H1 (cell line): Measurements from ENCODE around the gene ARHGAP42. TPM values are rescaled to one million over a fixed set of nuclear protein-coding genes. Genes with fewer than 3 reads are reported as not detected.

Experiments
- CTCF ChIA-PET: fragments of 300-600 bp; sonication (Branson Sonifier 250); formaldehyde crosslinking; loops from one replicate; lab custom pipeline; 2021; ENCODE audit not compliant: partially characterized antibody; lab: Charles Lee
- POLR2A ChIA-PET: fragments of 300-600 bp; sonication (Branson Sonifier 250); formaldehyde crosslinking; loops from one replicate; lab custom pipeline; 2021; ENCODE audit warnings: inconsistent platforms; ENCODE audit not compliant: partially characterized antibody; lab: Charles Lee
- DNase-seq, 2 experiments: peaks; one replicate each; pipeline versions ENCODE4 v3.0.0 to v3.0.0-alpha.2; 2010 to 2022; ENCODE audit warnings: low spot score in 2 of 2, low read depth in 1 of 2, mixed read lengths in 1 of 2
- FAIRE-seq: peaks from 2 replicates; lab custom pipeline; 2011; peaks lifted over from hg19 to GRCh38; lab: Jason Lieb, UNC
- H2AFZ ChIP-seq: 2 replicates; pipeline ENCODE4 v1.8.1; 2012; ENCODE audit warnings: low read length, inconsistent platforms
- H2AK5ac ChIP-seq: 2 replicates; pipeline ENCODE4 v1.6.1; 2013; ENCODE audit warnings: low read depth, low read length
- H2BK120ac ChIP-seq: replicated peaks from 2 replicates; pipeline ENCODE3; 2013; ENCODE audit warnings: low read depth, low read length, inconsistent platforms
- H2BK12ac ChIP-seq: 2 replicates; pipeline ENCODE4 v1.6.1; 2013; ENCODE audit warnings: low read depth, low read length
- H2BK15ac ChIP-seq: 2 replicates; pipeline ENCODE4 v1.6.1; 2013; ENCODE audit warnings: low read length
- H2BK20ac ChIP-seq: 2 replicates; pipeline ENCODE4 v1.6.1; 2013; ENCODE audit warnings: low read length
- H2BK5ac ChIP-seq: 2 replicates; pipeline ENCODE4 v1.6.1; 2013; ENCODE audit warnings: low read depth, low read length
- H3K14ac ChIP-seq: 2 replicates; pipeline ENCODE4 v1.6.1; 2013; ENCODE audit warnings: inconsistent platforms; ENCODE audit not compliant: insufficient read length
- H3K18ac ChIP-seq: 2 replicates; pipeline ENCODE4 v1.6.1; 2013; ENCODE audit warnings: low read length; ENCODE audit errors: extremely low read depth
- H3K23ac ChIP-seq: 2 replicates; pipeline ENCODE4 v1.6.1; 2013; ENCODE audit warnings: inconsistent platforms; ENCODE audit not compliant: insufficient read length
- H3K23me2 ChIP-seq: 2 replicates; pipeline ENCODE4 v1.6.1; 2013; ENCODE audit warnings: low read depth, low read length
- H3K27ac ChIP-seq: 2 replicates; pipeline ENCODE4 v1.6.1; 2011; ENCODE audit warnings: low read depth, low read length, inconsistent platforms
- H3K27me3 ChIP-seq, 4 experiments: replicated peaks in 1 of 4; 1 replicate in 1 of 4; 2 replicates in 3 of 4; pipeline versions ENCODE4 v1.6.1 to v1.8.1; 2011 to 2013; ENCODE audit warnings: low read length in 3 of 4, mild to moderate bottlenecking in 3 of 4, inconsistent platforms in 2 of 4, mixed read lengths in 2 of 4, moderate library complexity in 1 of 4; ENCODE audit not compliant: control insufficient read depth in 3 of 4, insufficient read depth in 3 of 4; ENCODE audit errors: extremely low read depth in 1 of 4
- H3K36me3 ChIP-seq, 4 experiments: 2 replicates each; pipeline versions ENCODE4 v1.6.1 to v1.8.1; 2011 to 2013; ENCODE audit warnings: mild to moderate bottlenecking in 4 of 4, low read length in 3 of 4, moderate library complexity in 2 of 4, control low read depth in 1 of 4, inconsistent platforms in 1 of 4; ENCODE audit not compliant: insufficient read depth in 4 of 4, control insufficient read depth in 2 of 4
- H3K4ac ChIP-seq: replicated peaks from 2 replicates; pipeline ENCODE3; 2013; ENCODE audit warnings: low read length, low read depth, mixed read lengths, inconsistent platforms; ENCODE audit not compliant: insufficient read length
- H3K4me1 ChIP-seq, 4 experiments: replicated peaks in 1 of 4; 1 replicate in 1 of 4; 2 replicates in 3 of 4; pipeline versions ENCODE4 v1.6.1 to v1.8.1; 2011 to 2013; ENCODE audit warnings: low read length in 3 of 4, inconsistent platforms in 2 of 4, mixed read lengths in 1 of 4; ENCODE audit not compliant: insufficient read depth in 4 of 4, control insufficient read depth in 3 of 4
- H3K4me2 ChIP-seq, 2 experiments: 2 replicates each; pipeline versions ENCODE4 v1.6.1 to v1.8.1; 2011 to 2013; ENCODE audit warnings: low read depth in 2 of 2, low read length in 2 of 2, control low read depth in 1 of 2, inconsistent platforms in 1 of 2, mild to moderate bottlenecking in 1 of 2; ENCODE audit not compliant: insufficient read depth in 1 of 2
- H3K4me3 ChIP-seq, 4 experiments: fragments of 200-600, 300-600 bp in 1 of 4; sonication (generic), shearing (Covaris generic), sonication (Bioruptor Twin) in 1 of 4; 2 replicates each; pipeline versions ENCODE4 v1.5.1 to v1.8.1; 2011 to 2016; ENCODE audit warnings: low read length in 4 of 4, low read depth in 3 of 4, control low read depth in 2 of 4, inconsistent platforms in 2 of 4, mild to moderate bottlenecking in 2 of 4, mixed read lengths in 1 of 4, moderate library complexity in 1 of 4; ENCODE audit not compliant: insufficient read depth in 2 of 4; ENCODE audit errors: extremely low read depth in 1 of 4
- H3K56ac ChIP-seq: replicated peaks from 2 replicates; pipeline ENCODE3; 2013; ENCODE audit warnings: low read depth, mild to moderate bottlenecking, mixed read lengths, low read length, inconsistent platforms; ENCODE audit not compliant: insufficient read length
- H3K79me1 ChIP-seq: 2 replicates; pipeline ENCODE4 v1.6.1; 2013; ENCODE audit warnings: low read depth, low read length, control low read depth
- H3K79me2 ChIP-seq, 2 experiments: 2 replicates each; pipeline versions ENCODE4 v1.6.1 to v1.8.1; 2012 to 2013; ENCODE audit warnings: low read length in 2 of 2, mild to moderate bottlenecking in 2 of 2, inconsistent platforms in 1 of 2; ENCODE audit not compliant: insufficient read depth in 2 of 2, control insufficient read depth in 1 of 2
- H3K9ac ChIP-seq, 4 experiments: replicated peaks in 1 of 4; 1 replicate in 1 of 4; 2 replicates in 3 of 4; pipeline versions ENCODE4 v1.6.1 to v1.8.1; 2011 to 2013; ENCODE audit warnings: low read depth in 3 of 4, low read length in 3 of 4, control low read depth in 2 of 4, mild to moderate bottlenecking in 2 of 4, moderate library complexity in 2 of 4, inconsistent platforms in 1 of 4; ENCODE audit errors: extremely low read depth in 1 of 4
- H3K9me3 ChIP-seq, 2 experiments: 2 replicates each; pipeline versions ENCODE4 v1.6.1 to v1.8.1; 2012 to 2013; ENCODE audit warnings: mild to moderate bottlenecking in 2 of 2, moderate library complexity in 2 of 2, control low read depth in 1 of 2, inconsistent platforms in 1 of 2, low read depth in 1 of 2, low read length in 1 of 2, mixed read lengths in 1 of 2; ENCODE audit not compliant: insufficient read depth in 2 of 2
- H4K20me1 ChIP-seq, 2 experiments: replicated peaks in 1 of 2; 2 replicates each; pipeline versions ENCODE3 to v1.8.1; 2011 to 2013; ENCODE audit warnings: inconsistent platforms in 2 of 2, low read length in 2 of 2, mild to moderate bottlenecking in 1 of 2; ENCODE audit not compliant: insufficient read depth in 2 of 2, control insufficient read depth in 1 of 2
- H4K5ac ChIP-seq: 2 replicates; pipeline ENCODE4 v1.6.1; 2013; ENCODE audit warnings: low read length, low read depth, mixed read lengths, inconsistent platforms; ENCODE audit not compliant: insufficient read length
- H4K8ac ChIP-seq: 2 replicates; pipeline ENCODE4 v1.8.0; 2013; ENCODE audit warnings: mild to moderate bottlenecking, moderate library complexity, low read length, inconsistent platforms; ENCODE audit not compliant: insufficient read depth; ENCODE audit errors: extremely low read depth
- H4K91ac ChIP-seq: replicated peaks from 2 replicates; pipeline ENCODE3; 2013; ENCODE audit warnings: low read length, mixed read lengths, inconsistent platforms; ENCODE audit not compliant: insufficient read length
- RNF2 ChIP-seq: fragments of 200-900, 300-1000 bp; sonication (generic); IDR thresholded peaks from 2 replicates; pipeline ENCODE4 v1.7.1; 2016; ENCODE audit warnings: borderline replicate concordance, low read depth, mild to moderate bottlenecking, antibody characterized with exemption, low read length; ENCODE audit not compliant: poor library complexity, severe bottlenecking; ENCODE audit errors: missing control alignments
- WGBS, 2 experiments: shearing (Covaris generic) in 1 of 2; methylation state at CpG; one replicate each; pipeline versions ENCODE4 v1.1.6 to v1.1.7; 2013 to 2015; ENCODE audit warnings: low lambda C conversion rate in 2 of 2, mixed read lengths in 2 of 2, inconsistent platforms in 1 of 2, low coverage in 1 of 2, missing lambda C conversion rate in 1 of 2; ENCODE audit not compliant: insufficient replicate concordance in 2 of 2, insufficient coverage in 1 of 2, insufficient read length in 1 of 2; ENCODE audit errors: extremely low coverage in 1 of 2, missing lambda C conversion rate in 1 of 2; 5-methylcytosine and 5-hydroxymethylcytosine counted together
- polyA plus RNA-seq, 7 experiments: library from polyadenylated mRNA; depleted of rRNA in 3 of 7; stranded (reverse) in 5 of 7; unstranded in 2 of 7; fragments of >200 nt in 5 of 7; fragments of 200-250 nt in 2 of 7; gene quantifications; 1 replicate in 5 of 7; 2 replicates in 1 of 7; 4 replicates in 1 of 7; pipeline versions ENCODE4 v1.2.1 to v1.2.3, GENCODE V29; 2011 to 2013; ENCODE audit warnings: missing spikeins in 2 of 7, mixed read lengths in 2 of 7
- total RNA-seq: library from RNA; stranded (reverse); fragmentation: NEBNext Ultra II Directional; extraction: Animal tissue kit (Norgen Biotek cat#: 25700); gene quantifications from 2 replicates; pipeline ENCODE4 v1.2.1, GENCODE V29; 2021

ARHGAP42 gene
- total and polyA plus RNA-seq, 2 of the 8 experiments (the other 6 are each of a cell fraction or from before 2014, with no cell fraction given), result 22.2 to 33.5 TPM

DNA sequence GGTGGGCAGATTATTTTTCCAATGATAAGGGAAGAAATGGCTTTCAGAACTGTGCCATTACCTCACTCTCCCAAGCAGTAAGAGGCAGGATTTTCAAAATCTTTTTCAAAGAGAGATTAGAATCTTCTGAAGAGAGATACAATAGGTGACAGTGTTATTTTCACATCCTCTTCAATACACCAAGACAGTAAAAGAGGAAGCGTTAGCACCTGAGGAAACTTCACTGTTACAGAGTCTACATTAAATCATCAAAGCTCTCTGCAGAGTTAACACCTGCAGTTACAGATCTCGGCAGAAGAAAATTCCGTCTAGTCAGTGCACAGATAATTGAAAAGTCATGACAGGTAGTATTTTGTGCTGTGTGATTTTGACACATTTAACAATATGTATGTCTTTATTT is 297.6 kb downstream of the ARHGAP42 start:
- no peak for TF ChIP-seq RNF2
- H3K18ac ChIP-seq, result no peak overlapping the region
- DNase-seq (no peak), FAIRE-seq (no peak)
- H3K4me1 ChIP-seq, result no peaks in the 10 kb centered on the region
- H2BK15ac ChIP-seq, result no peak overlapping the region
- no peak overlapping the region for H3K9ac ChIP-seq
- H3K4ac ChIP-seq, result no peak overlapping the region
- H3K79me1 ChIP-seq, result no peaks in the 10 kb centered on the region
- no peak overlapping the region for H3K14ac ChIP-seq
- H3K56ac ChIP-seq, result no peak overlapping the region
- no peak overlapping the region for H3K4me2 ChIP-seq
- H3K27me3 ChIP-seq, result peaks cover 0 to 3% (median under 1%) of the 10 kb centered on the region in 4 experiments; a peak in 2 of 7 replicates
- no peak overlapping the region for H2BK20ac ChIP-seq
- 88% methylated on average over 3 of the region's 3 CpGs; no CpG with 5 or more reads in 1 of the 2 experiments for WGBS, 2 experiments
- H3K23me2 ChIP-seq, result no peaks in the 10 kb centered on the region
- no peak overlapping the region for H4K5ac ChIP-seq
- POLR2A ChIA-PET, result no interaction called here
- no peak overlapping the region for H2BK12ac ChIP-seq
- H4K91ac ChIP-seq, result no peak overlapping the region
- no peak overlapping the region for H2BK120ac ChIP-seq
- CTCF ChIA-PET, result no interaction called here
- no peak overlapping the region for H4K8ac ChIP-seq
- H3K23ac ChIP-seq, result no peak overlapping the region
- peaks cover 2% of the 10 kb centered on the region in 2 experiments for H4K20me1 ChIP-seq
- H3K79me2 ChIP-seq, result no peaks in the 10 kb centered on the region
- H2BK5ac ChIP-seq, result no peak overlapping the region
- H3K27ac ChIP-seq, result no peak overlapping the region
- H2AFZ ChIP-seq, result no peak overlapping the region
- no peak overlapping the region for H2AK5ac ChIP-seq
- H3K36me3 ChIP-seq, result peaks cover 0 to 3% (median 0%) of the 10 kb centered on the region in 4 experiments; a peak in 2 of 8 replicates
- no peak overlapping the region for H3K4me3 ChIP-seq
- no peaks in the 10 kb centered on the region for H3K9me3 ChIP-seq
